HG02642 (cell line): ENCODE results near the gene C9orf43.
"Not testable (repeated sequence)": the region's sequence is repeated elsewhere in the genome, so short reads cannot be mapped to it uniquely, and the experiment has no call there.

Experiments
- ATAC-seq: cut with Tn5 transposase; IDR thresholded peaks from one replicate; pipeline ENCODE4 v1.9.1; 2021; ENCODE audit warnings: mild to moderate bottlenecking; ENCODE audit not compliant: unreplicated experiment, poor library complexity

C9orf43 gene

DNA sequence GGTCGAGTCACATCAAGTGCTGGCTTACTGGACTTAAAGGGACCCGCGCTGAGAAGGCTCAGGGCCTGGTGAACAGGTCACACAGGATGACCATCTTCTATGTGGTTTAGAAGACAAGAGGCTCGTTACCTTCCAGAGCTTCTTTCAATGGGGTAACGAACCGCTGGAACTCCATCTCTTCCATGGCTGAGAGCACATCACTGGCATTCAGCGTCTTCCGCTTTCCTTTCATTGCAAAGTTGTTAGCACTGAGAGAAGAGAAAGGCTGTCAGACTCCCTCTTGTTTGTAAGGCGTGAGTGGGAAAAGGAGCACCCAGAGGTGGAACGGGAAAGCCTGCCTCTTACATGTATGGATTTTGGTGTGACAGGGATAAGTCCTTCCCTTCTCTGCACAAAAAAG lies 1.1 kb upstream of the C9orf43 start:
- ATAC-seq: no peak

DNA sequence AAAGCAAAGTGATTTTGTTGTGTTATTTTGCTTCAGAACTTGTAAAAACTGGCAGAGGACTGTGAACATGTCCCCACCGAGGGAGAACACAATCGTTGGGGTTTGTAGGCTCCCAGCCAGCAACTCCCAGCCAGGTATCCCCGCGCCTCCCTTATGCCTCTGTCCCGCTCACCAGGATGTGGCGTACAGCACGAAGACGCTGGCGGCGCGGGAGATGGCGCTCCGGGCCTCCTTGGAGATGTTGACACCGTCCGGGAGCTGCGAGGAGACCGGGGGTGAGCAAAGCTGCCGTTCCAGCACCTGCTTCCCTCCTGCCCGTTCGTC lies 702 bp upstream of the C9orf43 start:
- ATAC-seq: peak; percentile 4

DNA sequence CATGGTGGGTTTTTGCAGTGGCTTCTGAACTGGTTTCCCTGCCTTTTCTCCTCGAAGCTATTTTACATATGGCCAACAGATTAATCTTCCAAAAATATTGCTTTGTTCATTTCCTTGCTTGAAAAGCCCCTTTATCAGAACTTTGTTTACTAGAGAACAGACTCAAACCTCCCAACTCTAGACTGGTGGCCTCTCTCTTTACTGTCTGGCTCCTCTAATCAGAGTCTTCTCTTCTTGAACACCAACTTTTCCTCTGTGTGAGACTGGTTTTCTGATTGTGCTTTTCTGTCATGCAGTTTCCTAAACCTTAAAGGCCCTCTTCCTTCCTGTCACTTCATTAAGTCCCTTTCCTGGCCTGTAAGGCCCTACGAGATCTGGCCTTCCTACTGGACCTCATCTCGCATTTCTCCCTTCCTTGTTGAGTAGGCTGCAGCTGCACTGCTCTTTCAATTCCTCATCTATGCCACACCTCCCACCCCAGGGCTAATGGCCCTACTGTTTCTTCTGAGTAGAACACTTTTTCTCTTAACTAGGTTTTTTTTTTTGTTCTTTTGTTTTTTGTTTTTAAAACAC lies 5.7 kb downstream of the C9orf43 start:
- peak; percentile 90 for ATAC-seq

DNA sequence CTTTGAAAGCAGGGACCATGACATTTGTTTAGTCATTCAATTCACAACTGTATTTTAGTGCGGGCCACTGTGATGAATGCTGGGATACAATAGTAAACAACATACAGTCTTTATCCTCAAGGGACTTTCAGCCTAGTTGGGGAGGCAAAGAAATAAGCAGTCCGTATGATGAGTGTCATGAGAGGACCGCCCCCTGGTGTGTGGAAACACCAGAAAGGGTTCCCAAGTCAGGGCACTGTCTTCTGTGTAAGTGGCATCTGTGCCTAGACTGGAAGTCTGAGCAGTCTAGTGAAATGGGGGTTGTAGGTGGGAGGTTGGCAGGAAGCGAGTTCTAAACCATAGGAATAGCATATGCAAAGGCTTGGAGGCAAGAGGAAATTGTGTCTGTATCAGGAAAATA lies 6.8 kb downstream of the C9orf43 start:
- no peak for ATAC-seq

DNA sequence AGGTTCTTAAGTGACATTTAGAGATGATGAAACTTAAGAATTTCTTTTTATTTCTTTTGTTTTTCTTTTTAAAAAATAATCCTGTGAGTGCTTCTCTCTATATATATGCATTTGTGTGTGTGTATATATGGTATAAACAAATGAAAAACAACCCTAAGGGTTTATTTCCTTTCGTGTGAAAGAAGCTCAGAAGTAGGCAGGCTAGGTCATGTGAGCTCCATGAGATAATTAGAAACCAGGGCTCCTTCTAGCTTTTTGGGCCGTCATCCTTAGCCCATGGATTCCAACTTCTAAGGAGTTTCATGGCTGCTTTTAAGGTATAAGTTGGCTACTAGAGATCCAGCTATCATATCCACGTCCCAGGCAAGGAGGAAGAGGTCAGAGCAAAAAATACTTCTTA lies 11.2 kb downstream of the C9orf43 start:
- no peak for ATAC-seq

DNA sequence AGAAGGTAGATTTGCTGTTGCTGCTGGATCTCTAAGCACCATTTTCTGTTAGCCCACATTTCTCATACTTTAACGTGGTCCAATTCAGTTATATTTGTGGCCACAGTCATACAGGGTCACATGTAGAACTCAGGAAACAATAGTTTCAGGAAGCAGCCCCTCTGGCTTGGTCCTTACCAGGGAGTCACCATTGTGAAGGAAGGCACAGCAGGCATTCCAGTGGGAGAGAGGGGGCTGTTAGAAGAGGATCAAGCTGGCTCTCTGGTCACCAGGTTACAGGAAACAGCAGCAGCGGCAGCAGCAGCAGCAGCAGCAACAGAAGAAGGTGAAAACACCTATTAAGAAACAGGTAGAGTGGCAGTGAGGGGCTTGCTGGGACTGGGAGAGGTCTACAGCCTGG lies 14.5 kb downstream of the C9orf43 start:
- no peak for ATAC-seq

DNA sequence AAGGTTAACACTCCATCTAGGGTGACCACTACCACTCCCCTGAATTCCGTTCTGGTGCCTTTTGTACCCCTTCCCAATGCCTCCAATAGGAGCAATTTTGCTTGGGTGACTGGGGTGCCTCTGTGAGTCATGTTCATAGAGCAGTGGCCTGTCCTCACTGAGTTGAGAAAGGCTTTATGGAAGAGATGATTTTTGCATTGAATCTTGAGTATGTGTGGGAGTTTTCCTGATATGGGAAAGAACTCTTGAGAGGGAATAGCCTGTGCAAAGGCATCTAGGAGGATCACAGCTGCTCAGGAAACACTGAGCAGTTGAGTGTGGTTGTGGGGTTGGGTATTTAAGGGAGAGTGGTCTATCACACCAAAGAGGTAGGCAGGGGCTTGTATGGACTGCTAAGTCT lies 16.2 kb downstream of the C9orf43 start:
- no peak for ATAC-seq

DNA sequence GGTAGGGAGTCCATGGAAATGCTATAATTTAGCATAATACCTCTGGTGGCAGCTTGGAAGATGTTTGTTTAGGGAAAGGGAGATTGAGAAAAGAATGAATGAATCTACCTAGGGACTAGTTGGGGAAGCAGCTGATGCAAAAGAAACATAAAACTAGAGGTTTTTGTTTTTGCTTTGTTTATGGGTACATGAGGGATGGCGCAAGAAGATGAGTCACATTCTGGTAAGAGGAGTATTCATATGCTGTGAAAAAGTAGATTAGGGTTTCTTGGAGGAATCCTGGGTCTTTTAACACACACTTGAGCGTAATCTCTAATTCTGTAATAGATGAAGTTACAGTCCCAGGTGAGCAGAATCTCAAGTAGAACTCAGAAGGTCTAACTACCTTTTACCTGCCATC lies 17.1 kb downstream of the C9orf43 start:
- no peak for ATAC-seq

DNA sequence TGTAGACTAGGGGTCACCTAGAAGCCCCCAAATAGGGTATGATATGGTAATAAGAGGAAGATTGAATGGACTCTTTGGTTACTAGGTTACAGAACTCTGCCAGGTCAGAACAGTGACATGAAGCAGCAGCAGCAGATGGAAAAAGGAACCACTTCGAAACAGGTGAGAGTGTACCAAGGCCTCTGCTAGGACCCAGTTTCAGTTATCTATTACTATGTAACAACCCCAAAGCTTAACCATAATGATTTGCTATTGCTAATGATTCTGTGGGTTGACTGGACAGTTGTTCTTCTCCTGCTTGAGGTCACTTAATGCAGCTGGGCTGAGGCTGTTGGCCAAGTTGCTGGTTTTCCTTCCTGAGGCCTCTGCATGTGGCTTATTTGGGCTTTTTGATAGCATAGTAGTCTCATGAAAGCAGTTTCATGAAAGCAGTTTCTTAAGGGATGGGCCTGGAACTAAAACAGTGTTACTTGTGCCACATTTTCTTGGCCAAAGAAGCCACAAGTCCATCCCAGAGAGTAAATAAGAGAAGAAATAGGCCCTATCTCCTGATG lies 17.6 kb downstream of the C9orf43 start:
- ATAC-seq: no peak

DNA sequence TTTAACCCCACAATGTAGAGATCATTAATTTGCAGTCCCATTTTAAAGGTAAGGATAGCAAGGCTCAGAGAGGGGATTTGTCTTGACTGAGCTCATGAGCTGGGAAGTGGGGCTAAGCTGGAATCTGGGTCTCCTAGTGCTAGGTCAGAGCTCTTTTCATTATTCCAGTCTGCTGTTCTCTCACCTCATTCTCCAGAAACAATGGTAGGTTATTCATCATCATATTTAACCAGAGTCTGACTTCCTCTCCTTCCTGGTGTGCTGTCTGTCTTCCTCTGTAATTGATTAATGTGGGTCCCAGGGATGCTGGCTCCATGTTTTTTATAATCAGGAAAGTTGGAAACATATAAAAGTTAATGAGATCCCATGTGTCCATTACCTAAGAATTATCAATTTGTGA lies 20.6 kb downstream of the C9orf43 start:
- no peak for ATAC-seq

DNA sequence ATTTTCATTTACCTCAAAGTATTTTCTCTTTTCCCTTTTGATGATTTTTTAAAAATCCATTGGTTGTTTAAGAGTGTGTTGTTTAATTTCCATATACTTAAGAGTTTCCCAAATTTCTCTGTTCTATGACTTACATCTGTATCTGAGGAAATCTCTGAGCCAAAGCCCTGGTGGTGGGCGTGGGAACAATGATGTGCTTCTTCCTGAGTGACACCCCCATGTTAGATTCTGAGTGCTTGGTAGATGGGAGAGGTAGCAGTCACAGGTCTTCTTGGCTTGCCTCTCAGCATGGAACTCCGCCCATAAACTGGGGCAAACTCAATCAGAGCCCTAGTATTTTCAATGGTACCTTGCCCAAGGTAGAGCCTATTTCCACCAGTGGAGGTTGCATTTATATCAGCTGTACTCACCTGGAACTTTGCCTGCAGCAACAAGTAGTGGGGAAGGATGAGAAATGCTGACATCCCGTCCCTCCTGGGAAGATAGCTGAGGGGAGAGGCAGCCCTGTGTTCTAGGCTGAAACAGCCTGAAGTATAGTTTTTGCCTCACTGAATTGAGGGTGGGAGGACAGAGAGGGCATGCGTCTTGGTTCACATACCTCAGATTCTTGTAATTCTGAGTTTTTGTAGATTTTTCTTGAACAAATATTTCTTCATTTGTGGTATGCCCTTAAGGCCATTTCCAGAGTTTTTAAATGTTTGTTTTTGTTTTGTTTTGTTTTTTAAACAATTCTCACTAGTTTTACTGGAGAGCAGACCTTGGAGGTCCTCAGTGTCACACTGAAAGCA lies 26.4 kb downstream of the C9orf43 start:
- no peak for ATAC-seq

DNA sequence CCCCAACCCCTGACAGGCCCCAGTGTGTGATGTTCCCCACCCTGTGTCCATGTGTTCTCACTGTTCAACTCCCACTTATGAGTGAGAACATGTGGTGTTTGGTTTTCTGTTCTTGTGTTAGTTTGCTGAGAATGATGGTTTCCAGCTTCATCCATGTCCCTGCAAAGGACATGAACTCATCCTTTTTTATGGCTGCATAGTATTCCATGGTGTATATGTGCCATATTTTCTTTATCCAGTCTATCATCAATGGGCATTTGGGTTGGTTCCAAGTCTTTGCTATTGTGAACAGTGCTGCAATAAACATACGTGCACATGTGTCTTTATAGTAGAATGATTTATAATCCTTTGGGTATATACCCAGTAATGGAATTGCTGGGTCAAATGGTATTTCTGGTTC lies 27.2 kb downstream of the C9orf43 start:
- ATAC-seq: not testable (repeated sequence)

DNA sequence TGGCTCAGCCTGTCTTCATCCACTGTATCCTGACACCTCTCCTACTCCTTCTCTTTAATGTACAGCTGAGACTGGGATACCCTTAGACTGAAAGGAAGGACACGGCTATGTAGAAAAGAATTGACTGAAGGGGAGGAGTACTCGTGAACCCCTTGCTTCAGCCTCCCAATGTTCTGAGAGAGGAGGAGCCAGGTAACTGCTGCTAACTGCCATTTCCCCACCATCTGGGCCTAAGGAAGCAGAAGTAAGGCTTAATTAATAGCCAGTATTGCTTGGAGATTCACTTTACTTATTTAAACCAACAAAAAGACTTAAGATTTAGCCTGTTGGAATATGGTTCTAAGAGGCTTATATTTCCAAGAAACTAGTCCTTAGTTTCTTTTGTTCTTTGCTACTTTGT lies 34.2 kb downstream of the C9orf43 start:
- ATAC-seq: no peak

DNA sequence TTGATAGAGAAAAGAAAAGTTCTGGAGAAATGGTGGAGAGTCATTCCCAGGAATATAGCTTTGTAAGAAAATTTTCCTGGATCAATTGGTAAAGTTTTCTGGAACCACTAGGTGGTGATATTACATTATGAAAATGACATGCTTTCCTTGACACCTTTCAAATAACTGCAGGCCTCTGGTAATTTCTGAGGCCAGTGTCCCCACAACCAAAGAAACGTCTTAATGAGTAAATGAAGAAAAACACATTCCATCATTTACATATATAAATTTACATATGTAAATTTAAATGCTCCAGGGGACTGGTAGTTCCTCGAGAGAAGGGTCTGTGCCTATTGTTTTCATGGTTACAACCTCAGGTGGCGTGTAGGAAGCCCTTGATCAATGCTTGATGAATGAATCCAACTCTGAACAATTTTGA lies 35.8 kb downstream of the C9orf43 start:
- no peak for ATAC-seq

DNA sequence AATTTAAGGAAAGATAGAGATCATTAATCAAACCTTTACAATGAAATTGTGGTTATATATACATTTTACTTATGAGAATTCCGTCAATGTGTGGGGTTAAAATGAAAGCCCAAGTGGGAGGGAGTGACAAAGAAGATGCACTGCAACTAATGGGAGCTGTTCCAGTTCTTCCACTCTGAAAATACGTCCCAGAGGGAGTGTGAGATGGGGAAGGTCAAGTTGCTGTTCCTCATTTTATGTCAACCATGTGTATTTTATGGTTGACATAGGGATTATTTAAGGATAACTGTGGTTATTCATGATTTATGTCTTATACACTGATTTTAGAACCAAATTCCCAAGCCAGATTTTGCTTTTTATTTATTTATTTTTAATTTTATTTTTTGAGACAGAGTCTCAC lies 38.8 kb downstream of the C9orf43 start:
- ATAC-seq: no peak

DNA sequence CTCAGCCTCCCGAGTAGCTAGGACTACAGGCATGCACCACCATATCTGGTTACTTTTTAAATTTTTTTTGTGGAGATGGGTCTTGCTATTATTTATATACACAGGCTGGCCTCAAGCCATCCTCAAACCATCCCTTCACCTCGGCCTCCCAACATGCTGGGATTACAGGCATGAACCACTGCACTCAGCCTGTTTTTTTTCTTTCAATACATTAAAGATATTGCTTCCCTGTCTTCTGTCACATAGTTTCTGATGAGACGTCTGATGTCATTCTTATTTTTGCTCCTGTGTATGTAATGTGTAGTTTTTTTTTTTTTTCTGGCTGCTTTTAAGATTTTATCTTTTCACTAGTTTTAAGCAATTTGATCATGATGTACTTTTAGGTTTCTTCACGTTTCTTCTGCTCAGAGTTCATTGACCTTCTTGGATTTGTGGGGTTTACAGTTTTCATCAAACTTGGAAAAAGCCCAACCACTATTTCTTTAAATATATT lies 41.6 kb downstream of the C9orf43 start:
- no peak for ATAC-seq

DNA sequence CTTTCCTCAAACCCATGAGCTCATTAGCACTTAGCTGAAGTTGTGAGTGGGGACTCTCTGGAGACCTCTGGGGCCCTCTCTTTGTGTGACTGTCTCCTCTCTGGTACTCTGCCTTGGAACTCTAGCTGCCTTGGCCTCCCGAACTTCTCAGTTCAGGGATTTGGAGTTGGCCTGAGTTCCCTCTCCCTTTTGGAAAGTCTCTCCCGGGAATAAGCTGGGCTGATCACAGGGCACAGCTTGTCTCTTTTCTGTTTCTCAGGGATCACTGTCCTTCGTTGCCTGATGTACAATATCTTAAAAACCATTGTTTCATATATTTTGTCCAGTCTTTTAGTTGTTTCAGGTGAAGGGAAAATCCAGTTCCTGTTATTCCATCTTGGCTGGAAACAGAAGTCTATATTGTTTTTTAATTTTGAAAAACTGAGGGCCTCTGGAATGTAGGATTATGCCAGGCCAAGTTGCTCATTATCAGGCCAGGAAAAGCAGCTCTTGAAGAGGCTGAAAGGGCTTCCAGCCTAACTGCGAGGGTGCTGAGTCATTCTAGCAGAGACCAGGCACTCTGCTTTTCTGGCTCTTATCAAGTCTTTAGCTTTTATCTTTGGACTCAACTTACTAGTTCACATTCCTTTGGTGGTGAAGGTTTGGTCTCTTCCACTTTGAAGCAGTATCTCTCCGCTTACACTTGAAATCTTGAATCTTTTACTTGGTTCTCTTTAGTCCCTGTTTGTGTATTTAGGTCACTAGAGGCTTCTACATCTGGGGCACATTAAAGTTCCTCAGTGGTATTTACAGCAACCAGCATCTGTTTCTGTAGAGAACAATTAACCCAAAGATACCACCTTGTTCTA lies 44.6 kb downstream of the C9orf43 start:
- no peak for ATAC-seq

DNA sequence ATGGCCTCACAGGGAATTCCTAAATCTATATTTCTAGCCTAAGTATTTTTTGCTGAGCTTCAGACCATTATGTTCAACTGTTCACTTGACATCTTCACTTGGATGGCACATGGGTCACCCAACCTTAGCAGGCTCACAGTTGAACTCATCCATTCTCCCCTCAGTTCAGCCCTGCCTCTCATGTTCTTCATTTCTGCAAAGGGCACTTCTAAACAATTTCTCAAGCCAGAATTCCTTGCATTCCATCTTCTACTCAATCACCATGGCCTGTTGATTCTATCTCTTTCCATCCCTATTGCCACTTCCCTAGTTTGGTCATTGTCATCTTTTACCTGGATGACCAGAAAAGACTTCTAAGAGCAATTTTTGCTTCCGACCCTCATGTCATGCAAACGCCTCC lies 45.7 kb downstream of the C9orf43 start:
- ATAC-seq: no peak

DNA sequence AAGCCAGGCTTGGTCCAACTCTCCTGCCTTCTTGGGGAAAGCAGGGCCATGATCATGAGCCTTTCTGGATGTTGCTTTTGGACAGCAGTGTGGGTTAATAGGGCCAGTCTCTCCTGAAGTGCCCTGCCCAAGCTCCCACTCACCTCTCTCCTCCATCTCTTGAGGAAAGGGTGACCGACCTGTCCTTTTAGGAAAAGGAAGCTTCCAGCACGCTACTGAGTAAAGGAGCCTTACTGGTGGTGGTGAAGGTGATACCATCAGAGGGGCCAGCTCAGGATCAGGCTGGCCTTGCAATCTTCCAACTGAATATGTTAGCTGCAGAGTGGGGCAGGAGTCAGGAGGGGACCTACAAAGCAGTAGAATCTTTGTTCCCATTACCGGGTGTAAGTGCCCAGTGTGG lies 50.7 kb downstream of the C9orf43 start:
- ATAC-seq: no peak

DNA sequence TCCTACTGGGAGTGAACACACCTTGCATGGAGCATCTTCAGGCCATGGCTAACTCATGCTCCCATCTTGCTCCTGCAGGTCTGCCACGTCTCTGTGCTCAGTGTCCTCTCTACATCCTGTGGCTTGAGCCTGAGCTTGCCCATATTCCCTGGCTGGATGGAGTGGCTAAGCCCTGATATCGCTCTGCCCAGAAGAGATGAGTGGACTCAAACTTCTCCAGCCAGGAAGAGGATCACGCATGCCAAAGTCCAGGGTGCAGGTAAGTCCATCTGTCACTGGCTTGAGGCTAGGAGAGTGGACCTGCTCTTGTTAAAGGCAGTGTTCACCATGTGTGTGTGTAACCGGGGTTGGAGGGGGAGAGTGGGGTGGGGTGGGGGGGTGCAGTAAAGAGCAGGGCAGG lies 51.4 kb downstream of the C9orf43 start:
- no peak for ATAC-seq

DNA sequence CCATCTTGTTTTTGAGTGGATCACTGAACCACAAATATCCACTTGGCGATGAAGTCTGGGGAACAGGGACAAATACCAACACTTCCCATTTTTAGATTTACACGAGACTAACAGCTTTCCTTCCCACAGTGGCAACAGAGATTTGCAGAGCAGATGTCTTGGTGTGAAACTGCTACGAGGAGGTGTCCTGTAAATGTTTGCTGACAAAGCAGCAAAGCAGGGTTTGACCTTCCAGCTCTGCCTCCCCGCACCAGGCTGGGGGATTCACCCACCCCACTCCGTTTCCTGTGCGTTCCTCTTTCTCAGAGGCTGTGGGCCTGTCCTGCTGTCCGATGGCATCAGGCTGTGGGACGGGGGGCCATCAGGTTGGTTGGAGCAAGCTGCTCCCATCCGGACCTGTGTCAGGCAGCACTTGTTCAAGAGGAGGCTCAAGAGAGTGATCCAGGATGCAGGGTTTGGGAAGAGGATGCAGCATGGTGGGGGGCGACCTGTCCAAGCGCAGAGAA lies 52.3 kb downstream of the C9orf43 start:
- ATAC-seq: no peak
